Neutrophil (primary cell): ENCODE measurements around the gene CNDP2.

Source experiments
- H3K27ac ChIP-seq: fragments of 200-600 bp; sonication (generic); 2 replicates; pipeline ENCODE4 v1.5.1; 2016; ENCODE audit warnings: mild to moderate bottlenecking, moderate library complexity
- H3K27me3 ChIP-seq: fragments of 200-600 bp; sonication (generic); 2 replicates; pipeline ENCODE4 v1.6.0; 2016; ENCODE audit warnings: mild to moderate bottlenecking
- H3K36me3 ChIP-seq: fragments of 200-600 bp; sonication (generic); 2 replicates; pipeline ENCODE4 v1.5.1; 2017
- H3K4me1 ChIP-seq, 2 experiments: fragments of 200-600 bp in 1 of 2; sonication (generic) in 1 of 2; 1 replicate in 1 of 2; 2 replicates in 1 of 2; pipeline versions ENCODE4 v1.5.1 to v1.6.1; 2013 to 2016; ENCODE audit warnings: low read depth in 1 of 2, low read length in 1 of 2, mild to moderate bottlenecking in 1 of 2, moderate library complexity in 1 of 2; ENCODE audit not compliant: control insufficient read depth in 1 of 2, insufficient read depth in 1 of 2
- H3K4me3 ChIP-seq, 2 experiments: fragments of 200-600 bp in 1 of 2; sonication (generic) in 1 of 2; 1 replicate in 1 of 2; 2 replicates in 1 of 2; pipeline ENCODE4 v1.5.1; 2013 to 2016; ENCODE audit warnings: low read depth in 1 of 2, low read length in 1 of 2, mild to moderate bottlenecking in 1 of 2, moderate library complexity in 1 of 2
- H3K9me3 ChIP-seq: fragments of 200-600 bp; sonication (generic); 2 replicates; pipeline ENCODE4 v1.5.1; 2016
- TF ChIP-seq, protein P1 (sequence below): fragments of 200-600 bp; sonication (generic); IDR thresholded peaks from 2 replicates; pipeline ENCODE4 v1.5.1; 2016; ENCODE audit warnings: antibody characterized with exemption

Gene CNDP2

DNA sequence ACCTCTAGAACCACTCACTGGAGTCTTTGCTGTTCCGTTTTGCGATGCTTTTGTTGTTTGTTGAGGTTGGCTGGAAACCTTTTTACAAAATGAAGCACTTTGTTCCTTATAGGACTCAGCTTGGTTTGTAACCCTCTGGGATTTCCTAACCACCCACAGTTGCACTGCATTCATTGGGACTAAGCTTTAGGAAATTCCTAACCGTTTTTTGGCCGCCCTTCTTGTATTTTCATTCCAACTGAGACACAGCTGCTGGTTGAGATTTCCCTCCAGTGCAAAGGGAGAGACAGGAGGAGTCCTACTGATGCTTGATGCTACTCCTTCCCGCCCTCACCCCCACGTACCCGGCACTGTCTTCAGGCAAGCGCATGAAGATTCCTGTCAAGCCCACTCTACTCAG, 32.9 kb upstream of the CNDP2 start:
- Histone ChIP-seq H3K27me3 (peaks cover 45% of the 10 kb centered on the region), H3K27ac (no peak overlapping the region), H3K4me1 (no peaks in the 10 kb centered on the region), H3K36me3 (no peaks in the 10 kb centered on the region), H3K4me3 (no peak overlapping the region), H3K9me3 (no peaks in the 10 kb centered on the region)
- TF ChIP-seq, protein P1, sequence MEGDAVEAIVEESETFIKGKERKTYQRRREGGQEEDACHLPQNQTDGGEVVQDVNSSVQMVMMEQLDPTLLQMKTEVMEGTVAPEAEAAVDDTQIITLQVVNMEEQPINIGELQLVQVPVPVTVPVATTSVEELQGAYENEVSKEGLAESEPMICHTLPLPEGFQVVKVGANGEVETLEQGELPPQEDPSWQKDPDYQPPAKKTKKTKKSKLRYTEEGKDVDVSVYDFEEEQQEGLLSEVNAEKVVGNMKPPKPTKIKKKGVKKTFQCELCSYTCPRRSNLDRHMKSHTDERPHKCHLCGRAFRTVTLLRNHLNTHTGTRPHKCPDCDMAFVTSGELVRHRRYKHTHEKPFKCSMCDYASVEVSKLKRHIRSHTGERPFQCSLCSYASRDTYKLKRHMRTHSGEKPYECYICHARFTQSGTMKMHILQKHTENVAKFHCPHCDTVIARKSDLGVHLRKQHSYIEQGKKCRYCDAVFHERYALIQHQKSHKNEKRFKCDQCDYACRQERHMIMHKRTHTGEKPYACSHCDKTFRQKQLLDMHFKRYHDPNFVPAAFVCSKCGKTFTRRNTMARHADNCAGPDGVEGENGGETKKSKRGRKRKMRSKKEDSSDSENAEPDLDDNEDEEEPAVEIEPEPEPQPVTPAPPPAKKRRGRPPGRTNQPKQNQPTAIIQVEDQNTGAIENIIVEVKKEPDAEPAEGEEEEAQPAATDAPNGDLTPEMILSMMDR, result no peak

DNA sequence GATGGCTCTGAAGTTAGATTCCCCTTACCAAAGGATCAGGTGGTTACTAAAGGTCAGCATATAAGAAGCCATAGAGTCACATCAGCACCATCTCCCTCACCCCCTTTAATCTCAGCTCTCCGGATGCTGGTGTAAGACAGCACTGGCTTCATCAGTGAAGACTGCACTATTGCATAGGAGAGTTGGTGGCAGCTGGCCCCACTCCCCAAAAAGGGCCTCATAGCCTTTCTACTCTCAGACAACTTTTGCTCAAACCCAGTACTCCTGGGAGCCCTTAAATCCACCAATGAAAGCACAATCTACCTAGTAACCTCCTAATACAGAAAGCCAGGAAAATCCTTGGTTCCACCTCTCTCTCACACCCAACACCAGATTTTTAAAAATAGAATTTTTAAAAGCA, 32.2 kb upstream of the CNDP2 start:
- TF ChIP-seq, protein P1, result no peak
- no peak overlapping the region for H3K27ac ChIP-seq
- no peaks in the 10 kb centered on the region for H3K36me3 ChIP-seq
- H3K27me3 ChIP-seq, result peaks cover 42% of the 10 kb centered on the region
- H3K4me1 ChIP-seq, result no peaks in the 10 kb centered on the region
- H3K4me3 ChIP-seq, result no peak overlapping the region
- H3K9me3 ChIP-seq, result no peaks in the 10 kb centered on the region

DNA sequence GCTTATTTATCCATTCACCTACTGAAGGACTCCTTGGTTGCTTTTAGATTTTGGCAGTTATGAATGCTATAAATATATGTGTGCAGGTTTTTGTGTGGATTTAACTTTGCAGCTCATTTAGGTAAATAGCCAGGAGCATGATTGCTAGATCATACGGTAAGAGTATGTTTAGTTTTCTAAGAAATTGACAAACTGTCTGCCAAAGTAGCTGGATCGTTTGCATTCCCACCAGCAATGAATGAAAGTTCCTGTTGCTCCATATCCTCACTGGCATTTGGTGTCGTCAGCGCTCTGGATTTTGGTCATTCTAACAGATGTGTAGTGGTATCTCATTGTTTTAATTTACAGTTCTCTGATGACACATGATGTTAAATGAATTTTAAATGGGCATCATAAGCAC, 30.4 kb upstream of the CNDP2 start:
- TF ChIP-seq, protein P1, result no peak
- H3K4me3 ChIP-seq, result no peak overlapping the region
- H3K36me3 ChIP-seq, result no peaks in the 10 kb centered on the region
- H3K27me3 ChIP-seq, result peaks cover 26% of the 10 kb centered on the region
- H3K4me1 ChIP-seq, result no peaks in the 10 kb centered on the region
- no peaks in the 10 kb centered on the region for H3K9me3 ChIP-seq
- no peak overlapping the region for H3K27ac ChIP-seq

DNA sequence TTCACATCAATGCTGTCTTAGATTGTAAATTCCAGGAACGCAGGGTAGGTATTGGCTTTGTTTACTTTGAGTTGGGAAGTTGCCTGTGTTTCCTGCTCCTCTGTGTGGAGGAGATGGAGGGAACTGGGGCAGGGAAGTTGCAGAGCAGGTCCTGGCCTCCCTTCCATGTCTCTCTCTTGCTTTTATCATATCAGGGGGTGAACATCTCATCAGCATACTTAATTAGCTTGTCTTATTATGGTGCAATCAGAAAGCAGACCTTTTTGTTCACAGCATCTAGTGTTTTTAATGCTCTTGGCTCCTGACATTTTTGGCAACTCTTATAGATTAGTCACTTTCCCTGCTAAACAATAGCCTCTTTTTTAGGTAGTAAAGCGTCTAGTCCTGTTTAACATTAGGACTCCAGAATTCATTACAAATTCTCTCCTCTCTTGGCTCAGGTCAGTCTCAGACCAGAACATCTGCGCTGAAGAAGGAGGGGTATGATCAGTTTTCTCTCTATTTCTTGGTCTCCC, 27.6 kb upstream of the CNDP2 start:
- Histone ChIP-seq H3K9me3 (no peaks in the 10 kb centered on the region), H3K4me1 (no peaks in the 10 kb centered on the region), H3K27ac (no peak overlapping the region), H3K27me3 (peaks cover 29% of the 10 kb centered on the region), H3K36me3 (no peaks in the 10 kb centered on the region), H3K4me3 (no peak overlapping the region)
- TF ChIP-seq, protein P1, result no peak

DNA sequence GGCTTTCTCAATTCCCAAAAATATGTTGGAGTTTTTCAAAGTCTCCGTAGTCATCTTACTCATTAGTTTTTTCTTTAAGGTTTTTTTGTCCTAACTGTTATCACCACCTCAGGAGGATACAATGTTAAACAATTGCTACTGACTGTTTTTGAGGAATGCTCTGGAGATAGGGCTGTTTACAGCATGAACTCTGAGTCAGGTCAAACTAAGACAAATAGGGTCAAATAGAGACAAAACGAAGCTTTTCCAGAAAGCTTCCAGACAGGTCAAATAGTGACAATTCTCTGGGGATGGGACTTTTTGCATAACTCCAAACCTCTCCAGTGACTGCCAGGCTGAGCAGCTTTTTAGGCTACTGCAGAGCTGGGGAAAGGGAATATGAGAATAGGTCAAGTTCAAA, 23.9 kb upstream of the CNDP2 start:
- Histone ChIP-seq H3K36me3 (no peaks in the 10 kb centered on the region), H3K27me3 (peaks cover 20% of the 10 kb centered on the region), H3K4me3 (no peak overlapping the region), H3K9me3 (no peaks in the 10 kb centered on the region), H3K27ac (no peak overlapping the region), H3K4me1 (no peaks in the 10 kb centered on the region)
- TF ChIP-seq, protein P1, result no peak
